ENCODE data around the gene MED10. TPM values are rescaled to one million over a fixed set of nuclear protein-coding genes. Genes with fewer than 3 reads are reported as not detected.

The MED10 gene
- total RNA-seq, 1 experiment from 2014 or later = 34.0 TPM

- no peak for DNase-seq (ENCODE audit: low read depth, low spot score)
- in situ Hi-C loops (cut with HindIII; ENCODE audit: low pct_unique_long_range_greater_than_20kb, low sequenced_read_pairs) = no loop called here
- BruUV-seq (replicated peaks) = no TSS peak
- TF ChIP-seq POLR2AphosphoS5 (IDR thresholded peaks at IDR 0.05; ENCODE audit: low read depth, low read length) (no peak), REST (IDR thresholded peaks at IDR 0.05; ENCODE audit: insufficient read depth in 1 of 2, low read depth in 2 of 2, low read length in 1 of 2) (no peak), TCF7L2 (IDR thresholded peaks at IDR 0.05; ENCODE audit: low read depth, low read length) (no peak), SIN3A (IDR thresholded peaks at IDR 0.05; ENCODE audit: borderline replicate concordance, insufficient read depth, low read depth, low read length) (no peak), CTCF (IDR thresholded peaks at IDR 0.05) (no peak)
- H3K4me3 ChIP-seq (ENCODE audit: low read depth in 2 of 2, low read length in 2 of 2) = no peak overlapping the region
- no peaks in the 10 kb centered on the region for H3K4me1 ChIP-seq (ENCODE audit: control insufficient read depth, insufficient read depth, low read length)
- H3K9me3 ChIP-seq (ENCODE audit: control insufficient read depth, insufficient read depth, low read depth, low read length) = no peaks in the 10 kb centered on the region
- peaks cover 16% of the 10 kb centered on the region for H3K27me3 ChIP-seq (ENCODE audit: control insufficient read depth, insufficient read depth, low read length)
- ChIA-PET CTCF (no interaction called here), POLR2A (no interaction called here)
- H3K36me3 ChIP-seq (ENCODE audit: control insufficient read depth, insufficient read depth, low read length) = no peaks in the 10 kb centered on the region
- H3K27ac ChIP-seq (ENCODE audit: low read length) = no peak overlapping the region
- intact Hi-C loops (cut with micrococcal nuclease; ENCODE audit: unreplicated experiment) = no loop called here
- no peak for ATAC-seq
Measured at GRCh38 chr5:6394429-6395101, 16.2 kb upstream of the MED10 start.

- ATAC-seq = no peak
- H3K27me3 ChIP-seq (ENCODE audit: control insufficient read depth, insufficient read depth, low read length) = peaks cover 14% of the 10 kb centered on the region
- CTCF ChIA-PET = no interaction called here
- no peaks in the 10 kb centered on the region for H3K9me3 ChIP-seq (ENCODE audit: control insufficient read depth, insufficient read depth, low read depth, low read length)
- no peak overlapping the region for H3K27ac ChIP-seq (ENCODE audit: low read length)
- POLR2A ChIA-PET = no interaction called here
- no peak for DNase-seq (ENCODE audit: low read depth, low spot score)
- intact Hi-C loops (cut with micrococcal nuclease; ENCODE audit: unreplicated experiment) = no loop called here
- TF ChIP-seq POLR2AphosphoS5 (IDR thresholded peaks at IDR 0.05; ENCODE audit: low read depth, low read length) = no peak
- no peak for TF ChIP-seq CTCF (IDR thresholded peaks at IDR 0.05)
- TF ChIP-seq TCF7L2 (IDR thresholded peaks at IDR 0.05; ENCODE audit: low read depth, low read length) = no peak
- no peak for TF ChIP-seq SIN3A (IDR thresholded peaks at IDR 0.05; ENCODE audit: borderline replicate concordance, insufficient read depth, low read depth, low read length)
- no TSS peak for BruUV-seq (replicated peaks)
- no peaks in the 10 kb centered on the region for H3K36me3 ChIP-seq (ENCODE audit: control insufficient read depth, insufficient read depth, low read length)
- no peaks in the 10 kb centered on the region for H3K4me1 ChIP-seq (ENCODE audit: control insufficient read depth, insufficient read depth, low read length)
- H3K4me3 ChIP-seq (ENCODE audit: low read depth in 2 of 2, low read length in 2 of 2) = no peak overlapping the region
- in situ Hi-C loops (cut with HindIII; ENCODE audit: low pct_unique_long_range_greater_than_20kb, low sequenced_read_pairs) = no loop called here
Measured at GRCh38 chr5:6393596-6394194, 15.3 kb upstream of the MED10 start.
